NCI-H2081 (cell line): ENCODE results near the gene IQGAP2.
"Not testable (repeated sequence)": the region's sequence is repeated elsewhere in the genome, so short reads cannot be mapped to it uniquely, and the experiment has no call there.

Experiments used
- DNase-seq, 2 experiments: peaks; one replicate each; lab custom pipeline; 2025; lab: John Stamatoyannopoulos, UW

IQGAP2 gene

DNA sequence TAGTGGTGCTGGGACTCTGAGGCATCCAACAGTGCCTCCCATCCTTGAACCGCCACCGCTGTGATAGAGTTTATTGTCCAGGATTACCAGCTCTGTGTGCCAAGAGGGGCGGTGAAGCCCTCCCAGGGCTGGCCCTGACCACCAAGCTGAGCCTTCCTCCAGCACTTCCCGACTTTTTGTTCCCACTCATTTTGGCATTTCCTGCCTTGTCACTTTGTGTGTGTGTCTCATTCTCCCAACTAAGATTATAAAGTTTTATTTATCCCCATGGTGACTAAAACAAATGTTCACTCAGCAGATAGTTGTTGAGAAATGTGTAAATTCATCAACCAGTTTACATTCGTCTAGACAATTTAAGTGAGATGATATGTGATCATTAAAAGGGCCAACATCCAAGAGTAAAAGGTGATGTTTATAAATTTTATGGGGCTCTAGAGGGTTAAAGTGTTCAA lies 315.3 kb downstream of the IQGAP2 start:
- DNase-seq = no peak

GRCh38 chr5:76718880-76719279 lies 315.8 kb downstream of the IQGAP2 start:
- DNase-seq = no peak

DNA sequence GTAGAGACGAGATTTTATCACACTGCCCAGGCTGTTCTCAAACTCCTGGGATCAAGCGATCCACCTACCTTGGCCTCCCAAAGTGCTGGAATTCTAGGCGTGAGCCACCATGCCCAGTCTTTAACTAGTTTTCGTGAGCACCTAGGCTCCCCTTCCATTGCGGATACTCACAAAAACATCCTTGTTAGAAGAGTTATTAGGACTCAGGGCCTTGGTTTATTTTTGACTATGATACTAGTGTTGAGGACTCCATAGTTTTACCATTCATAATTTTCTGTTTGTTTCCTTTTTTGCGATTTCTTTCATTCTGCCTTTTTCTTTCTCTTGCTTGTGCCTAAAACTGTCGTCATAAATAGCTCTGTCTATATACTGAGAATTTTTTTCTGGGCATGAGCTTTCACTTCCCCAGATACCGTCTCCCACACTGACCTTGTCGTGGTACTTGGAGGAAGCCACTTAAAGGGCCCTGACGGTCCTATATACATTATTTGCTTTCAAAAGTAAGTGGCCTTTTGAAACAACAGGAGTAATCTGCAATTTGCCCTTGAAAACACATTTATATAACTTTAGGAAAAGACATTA lies 318.0 kb downstream of the IQGAP2 start:
- DNase-seq = no peak

GRCh38 chr5:76723266-76723665 lies 320.2 kb downstream of the IQGAP2 start:
- no peak for DNase-seq

GRCh38 chr5:76723906-76724305 lies 320.8 kb downstream of the IQGAP2 start:
- DNase-seq = no peak

GRCh38 chr5:76724871-76725270 lies 321.8 kb downstream of the IQGAP2 start:
- no peak for DNase-seq

DNA sequence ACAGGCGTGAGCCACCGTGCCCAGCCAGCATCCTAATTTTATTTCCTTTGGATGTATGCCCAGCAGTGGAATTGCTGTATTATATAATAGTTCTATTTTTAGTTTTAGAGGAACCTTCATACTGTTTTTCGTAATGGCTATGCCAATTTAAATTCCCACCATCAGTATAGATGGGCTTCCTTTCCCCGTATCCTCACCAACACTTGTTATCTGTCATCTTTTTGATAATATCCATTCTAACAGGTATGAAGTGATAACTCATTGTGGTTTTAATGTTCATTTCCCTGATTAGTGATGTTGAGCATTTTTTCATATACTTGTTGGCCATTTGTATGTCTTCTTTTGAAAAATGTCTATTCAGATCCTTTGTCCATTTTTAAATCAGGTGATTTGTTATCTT lies 325.9 kb downstream of the IQGAP2 start:
- no peak for DNase-seq

- DNase-seq = no peak
Measured at GRCh38 chr5:76729373-76730290, 326.5 kb downstream of the IQGAP2 start.

DNA sequence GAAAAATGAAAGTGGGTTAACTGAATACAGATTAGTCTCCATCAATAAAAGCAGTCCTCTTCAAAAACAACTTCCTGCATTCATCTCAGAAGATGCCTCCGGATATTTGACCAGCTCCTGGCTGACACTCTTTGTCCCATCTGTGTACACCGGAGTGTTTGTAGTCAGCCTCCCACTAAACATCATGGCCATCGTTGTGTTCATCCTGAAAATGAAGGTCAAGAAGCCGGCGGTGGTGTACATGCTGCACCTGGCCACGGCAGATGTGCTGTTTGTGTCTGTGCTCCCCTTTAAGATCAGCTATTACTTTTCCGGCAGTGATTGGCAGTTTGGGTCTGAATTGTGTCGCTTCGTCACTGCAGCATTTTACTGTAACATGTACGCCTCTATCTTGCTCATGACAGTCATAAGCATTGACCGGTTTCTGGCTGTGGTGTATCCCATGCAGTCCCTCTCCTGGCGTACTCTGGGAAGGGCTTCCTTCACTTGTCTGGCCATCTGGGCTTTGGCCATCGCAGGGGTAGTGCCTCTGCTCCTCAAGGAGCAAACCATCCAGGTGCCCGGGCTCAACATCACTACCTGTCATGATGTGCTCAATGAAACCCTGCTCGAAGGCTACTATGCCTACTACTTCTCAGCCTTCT lies 329.4 kb downstream of the IQGAP2 start:
- no peak for DNase-seq

DNA sequence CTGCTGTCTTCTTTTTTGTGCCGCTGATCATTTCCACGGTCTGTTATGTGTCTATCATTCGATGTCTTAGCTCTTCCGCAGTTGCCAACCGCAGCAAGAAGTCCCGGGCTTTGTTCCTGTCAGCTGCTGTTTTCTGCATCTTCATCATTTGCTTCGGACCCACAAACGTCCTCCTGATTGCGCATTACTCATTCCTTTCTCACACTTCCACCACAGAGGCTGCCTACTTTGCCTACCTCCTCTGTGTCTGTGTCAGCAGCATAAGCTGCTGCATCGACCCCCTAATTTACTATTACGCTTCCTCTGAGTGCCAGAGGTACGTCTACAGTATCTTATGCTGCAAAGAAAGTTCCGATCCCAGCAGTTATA lies 329.9 kb downstream of the IQGAP2 start:
- DNase-seq = no peak

DNA sequence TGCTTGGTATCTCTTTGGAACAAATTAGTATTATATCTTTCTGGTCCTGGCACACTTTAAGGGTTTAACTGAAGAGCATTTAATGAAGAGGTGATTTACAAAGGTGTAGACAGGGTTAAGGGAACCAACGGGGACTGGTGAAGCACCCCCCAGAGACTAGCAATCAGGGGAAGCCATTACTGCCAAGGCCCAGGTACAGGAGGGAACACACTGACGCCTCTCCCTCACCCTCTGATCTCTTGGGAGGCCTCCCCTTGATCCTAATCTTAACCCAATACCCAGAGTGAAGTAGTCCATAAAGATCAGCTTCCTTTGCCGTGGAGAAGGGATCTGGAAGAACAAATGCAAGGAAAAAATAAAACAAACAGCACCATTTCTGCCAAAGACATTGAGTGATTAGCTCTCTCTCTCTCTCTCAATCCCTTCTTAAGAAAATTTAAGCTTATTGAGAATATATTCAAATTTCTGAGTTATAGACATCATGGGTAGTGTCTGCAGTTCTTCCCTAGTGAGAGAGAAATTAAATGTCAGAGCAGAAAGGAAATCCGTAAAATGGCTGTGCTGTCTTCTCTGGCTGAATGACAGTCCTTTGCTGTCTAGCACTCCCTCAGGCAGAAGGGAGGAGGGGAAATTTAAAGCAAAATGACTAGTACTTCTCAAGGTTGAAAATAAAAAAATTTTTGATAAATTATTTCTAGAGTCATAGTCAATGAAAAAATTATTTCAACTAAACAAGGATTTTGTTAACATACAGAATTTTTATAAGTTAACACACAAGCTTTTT lies 332.9 kb downstream of the IQGAP2 start:
- DNase-seq = no peak

DNA sequence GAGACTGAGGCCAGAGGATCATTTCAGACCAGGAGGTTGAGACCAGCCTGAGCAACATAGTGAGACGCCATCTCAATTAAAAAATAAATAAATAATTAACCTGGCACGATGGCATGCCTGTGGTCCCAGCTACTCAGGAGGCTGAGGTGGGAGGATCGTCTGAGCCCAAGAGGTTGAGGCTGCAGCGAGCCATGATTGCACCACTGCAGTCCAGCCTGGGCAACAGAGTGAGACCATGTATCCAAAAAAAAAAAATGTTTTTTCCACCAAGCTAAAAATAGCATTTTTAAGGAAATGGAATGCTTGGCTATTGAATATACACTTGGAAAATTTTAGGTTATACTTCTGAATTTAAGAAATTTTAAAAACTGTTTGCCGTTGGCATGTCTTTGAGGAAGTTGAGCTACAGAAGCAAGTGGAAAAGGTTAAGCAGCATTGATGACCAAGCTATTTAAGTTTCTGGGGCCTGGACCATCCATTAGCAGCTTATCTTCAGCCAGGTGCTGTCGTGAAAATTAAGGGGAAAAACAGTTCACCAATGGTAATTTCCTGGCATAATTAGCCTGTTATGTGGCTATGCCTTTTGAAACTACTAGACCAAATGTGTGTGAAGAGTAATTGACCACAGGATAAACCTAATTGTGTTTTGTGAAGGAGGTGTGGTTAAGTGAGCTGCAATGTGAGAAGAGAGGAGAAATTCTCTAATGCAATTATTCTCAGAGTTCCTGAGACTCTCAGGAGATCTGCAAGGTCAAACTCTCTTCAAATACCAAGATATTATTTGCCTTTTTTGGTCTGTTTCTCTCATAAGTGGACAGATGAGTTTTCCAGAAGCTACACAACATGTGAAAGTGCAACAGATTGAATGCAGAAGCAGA lies 333.8 kb downstream of the IQGAP2 start:
- DNase-seq = peak in 1 of 2 experiments; percentile 63

DNA sequence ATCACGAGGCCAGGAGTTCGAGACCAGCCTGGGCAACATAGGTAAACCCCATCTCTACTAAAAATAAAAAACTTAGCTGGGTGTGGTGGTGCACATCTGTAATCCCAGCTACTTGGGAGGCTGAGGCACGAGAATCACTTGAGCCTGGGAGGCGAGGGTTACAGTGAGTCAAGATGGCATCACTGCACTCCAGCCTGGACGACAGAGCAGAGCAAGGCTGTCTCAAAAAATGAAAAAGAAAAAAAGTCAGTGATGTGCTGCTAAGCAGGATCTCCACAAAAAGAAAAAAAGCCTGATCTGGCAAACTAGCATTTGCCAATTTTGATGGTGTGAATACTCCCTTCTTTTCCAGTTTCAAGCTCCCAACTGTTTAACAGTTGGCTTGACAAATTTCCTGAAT lies 334.8 kb downstream of the IQGAP2 start:
- no peak for DNase-seq

DNA sequence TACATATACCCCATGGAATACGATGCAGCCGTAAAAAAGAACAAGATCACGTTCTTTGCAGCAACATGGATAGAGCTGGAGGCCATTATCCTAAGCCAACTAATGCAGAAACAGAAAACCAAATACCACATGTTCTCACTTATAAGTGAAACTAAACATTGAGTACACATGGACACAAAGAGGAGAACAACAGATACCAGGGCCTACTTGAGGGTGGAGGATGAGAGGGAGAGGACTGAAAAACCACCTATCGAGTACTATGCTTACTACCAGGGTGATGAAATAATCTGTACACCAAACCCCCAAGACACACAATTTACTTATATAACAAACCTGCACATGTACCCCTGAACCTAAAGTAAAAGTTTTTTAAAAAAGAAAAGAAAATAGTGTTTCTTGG lies 338.4 kb downstream of the IQGAP2 start:
- DNase-seq = not testable (repeated sequence)

GRCh38 chr5:76742583-76742982 lies 339.5 kb downstream of the IQGAP2 start:
- no peak for DNase-seq

DNA sequence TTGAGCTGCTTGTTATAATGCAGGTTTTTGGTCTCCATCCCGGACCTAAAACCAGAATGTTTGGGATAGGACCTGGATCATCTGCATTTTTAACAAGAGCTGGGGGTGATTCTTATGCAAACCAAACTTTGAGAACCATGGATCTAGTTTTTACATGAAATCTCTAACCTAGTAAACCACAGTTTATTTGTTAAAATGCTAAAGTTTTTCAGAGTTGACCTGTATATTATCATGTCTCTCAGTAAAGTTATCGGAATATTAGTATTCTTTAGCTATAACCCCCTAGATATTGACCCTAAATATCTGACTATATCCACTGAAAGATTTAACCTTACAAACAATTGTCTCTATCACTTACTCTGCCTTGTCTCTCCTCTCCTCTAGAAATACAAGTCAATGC lies 341.5 kb downstream of the IQGAP2 start:
- no peak for DNase-seq

DNA sequence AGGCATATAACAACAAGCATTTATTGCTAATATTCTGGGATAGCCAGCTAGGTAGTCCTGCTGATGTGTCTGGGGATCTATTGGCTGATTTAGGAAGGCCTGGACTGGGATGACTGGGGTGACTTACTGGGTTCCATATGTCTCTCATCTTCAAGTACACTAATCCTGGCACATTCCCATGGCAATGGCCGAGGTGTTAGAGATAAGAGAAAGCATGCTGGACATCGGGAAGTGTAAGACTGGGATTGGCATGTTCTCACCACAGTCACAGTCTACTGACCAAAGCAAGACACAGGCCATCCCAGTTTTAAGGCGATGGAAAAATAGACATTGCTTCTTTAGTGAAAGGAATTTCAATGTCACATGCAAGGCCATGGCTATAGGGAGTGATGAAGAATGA lies 342.6 kb downstream of the IQGAP2 start:
- no peak for DNase-seq

DNA sequence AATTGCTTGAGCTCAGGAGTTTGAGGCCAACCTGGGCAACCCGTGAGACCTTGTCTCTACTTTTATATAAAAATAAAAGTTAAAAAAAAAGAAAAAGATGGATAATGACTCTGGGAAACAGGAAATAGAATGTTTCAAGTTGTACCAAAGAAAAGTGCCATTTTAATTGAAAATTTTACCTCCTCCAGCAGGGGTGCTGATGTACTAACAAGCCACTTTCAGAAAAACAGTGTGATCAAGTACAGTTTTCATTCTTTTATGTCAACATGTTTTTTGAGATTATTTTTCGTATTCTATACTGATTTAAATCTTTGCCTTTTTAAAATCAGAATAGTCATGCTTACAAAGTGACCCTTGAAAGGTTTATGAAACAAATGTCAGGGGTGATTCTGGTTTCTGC lies 343.6 kb downstream of the IQGAP2 start:
- no peak for DNase-seq

GRCh38 chr5:76747706-76748105 lies 344.6 kb downstream of the IQGAP2 start:
- DNase-seq = no peak

- no peak for DNase-seq
Measured at GRCh38 chr5:76751291-76751690, 348.2 kb downstream of the IQGAP2 start.

GRCh38 chr5:76754668-76755078 lies 351.6 kb downstream of the IQGAP2 start:
- no peak for DNase-seq
